ENCODE measurements around the gene DPM2. TPM values are rescaled to one million over a fixed set of nuclear protein-coding genes. Genes with fewer than 3 reads are reported as not detected.

DPM2 gene
- total RNA-seq, 1 donor from 2014 or later: 34.0 TPM

DNA sequence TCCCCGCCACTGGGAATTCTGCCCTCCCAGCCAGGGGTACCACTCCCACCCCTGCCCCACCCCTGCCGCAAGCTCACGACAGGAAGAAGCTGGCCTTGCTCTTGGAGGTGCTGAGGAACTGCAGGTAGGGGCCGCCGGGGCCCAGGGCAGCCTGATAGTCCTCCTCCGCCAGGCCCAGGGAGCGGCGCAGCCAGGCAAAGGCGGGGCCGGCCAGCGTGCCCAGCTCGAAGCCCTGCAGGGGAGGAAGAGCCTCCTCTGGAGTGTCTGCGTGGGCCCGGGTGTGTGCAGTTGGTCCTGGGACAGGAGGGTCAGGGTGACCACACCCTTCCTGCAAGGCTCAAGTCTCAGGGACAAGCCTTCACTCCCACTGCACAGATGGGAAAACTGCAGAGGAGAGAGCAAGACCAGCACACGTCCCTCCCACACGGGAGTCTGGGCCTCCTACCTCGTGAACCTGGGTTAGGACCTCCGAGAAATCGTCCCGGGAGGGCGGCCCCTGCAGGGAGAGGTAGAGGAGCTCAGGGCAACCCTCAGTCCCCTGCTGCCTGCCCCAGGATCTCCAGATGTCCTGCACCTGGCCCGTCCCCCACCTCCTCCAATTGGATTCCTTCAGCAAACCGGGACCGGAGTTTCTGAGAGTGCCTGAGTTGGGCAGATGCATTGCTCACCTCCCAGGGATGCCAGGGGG is 9.5 kb downstream of the DPM2 start:
- Mint-ChIP-seq H3K36me3 (ENCODE audit: insufficient read depth) (no peaks in the 10 kb centered on the region), H3K4me3 (ENCODE audit: low read depth) (no peak overlapping the region), H3K9me3 (ENCODE audit: low read depth) (no peaks in the 10 kb centered on the region), H3K4me1 (ENCODE audit: low read depth) (peaks cover 5% of the 10 kb centered on the region), H3K27ac (no peak overlapping the region), H3K27me3 (peaks cover 58% of the 10 kb centered on the region)
- TF ChIP-seq, protein P1, sequence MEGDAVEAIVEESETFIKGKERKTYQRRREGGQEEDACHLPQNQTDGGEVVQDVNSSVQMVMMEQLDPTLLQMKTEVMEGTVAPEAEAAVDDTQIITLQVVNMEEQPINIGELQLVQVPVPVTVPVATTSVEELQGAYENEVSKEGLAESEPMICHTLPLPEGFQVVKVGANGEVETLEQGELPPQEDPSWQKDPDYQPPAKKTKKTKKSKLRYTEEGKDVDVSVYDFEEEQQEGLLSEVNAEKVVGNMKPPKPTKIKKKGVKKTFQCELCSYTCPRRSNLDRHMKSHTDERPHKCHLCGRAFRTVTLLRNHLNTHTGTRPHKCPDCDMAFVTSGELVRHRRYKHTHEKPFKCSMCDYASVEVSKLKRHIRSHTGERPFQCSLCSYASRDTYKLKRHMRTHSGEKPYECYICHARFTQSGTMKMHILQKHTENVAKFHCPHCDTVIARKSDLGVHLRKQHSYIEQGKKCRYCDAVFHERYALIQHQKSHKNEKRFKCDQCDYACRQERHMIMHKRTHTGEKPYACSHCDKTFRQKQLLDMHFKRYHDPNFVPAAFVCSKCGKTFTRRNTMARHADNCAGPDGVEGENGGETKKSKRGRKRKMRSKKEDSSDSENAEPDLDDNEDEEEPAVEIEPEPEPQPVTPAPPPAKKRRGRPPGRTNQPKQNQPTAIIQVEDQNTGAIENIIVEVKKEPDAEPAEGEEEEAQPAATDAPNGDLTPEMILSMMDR (IDR thresholded peaks at IDR 0.05; ENCODE audit: unreplicated experiment): no peak
- DNase-seq (ENCODE audit: low spot score, unreplicated experiment): no peak

- DNase-seq (ENCODE audit: low spot score, unreplicated experiment): no peak
- TF ChIP-seq, protein P1 (IDR thresholded peaks at IDR 0.05; ENCODE audit: unreplicated experiment): no peak
- H3K27me3 Mint-ChIP-seq: peaks cover 62% of the 10 kb centered on the region
Measured at GRCh38 chr9:127927201-127927987, 10.3 kb downstream of the DPM2 start.

DNA sequence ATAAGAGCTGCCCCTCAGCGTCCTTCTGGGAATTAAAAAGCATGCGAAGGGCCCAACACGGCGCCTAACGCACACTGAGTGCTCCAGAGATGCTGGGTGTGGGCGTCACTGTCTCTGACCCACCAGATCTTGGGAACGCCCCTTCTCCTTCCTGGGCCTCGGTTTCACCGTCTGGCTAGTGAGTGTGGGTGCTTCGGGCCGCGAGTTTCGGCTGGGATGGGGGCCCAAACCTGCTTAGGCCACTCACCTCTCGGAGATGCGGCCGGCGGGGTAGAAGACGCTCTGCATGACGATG is 10.8 kb downstream of the DPM2 start:
- Mint-ChIP-seq H3K4me3 (ENCODE audit: low read depth) (peak overlapping the region; percentile 67), H3K9me3 (ENCODE audit: low read depth) (no peaks in the 10 kb centered on the region), H3K27me3 (peaks cover 66% of the 10 kb centered on the region), H3K27ac (no peak overlapping the region), H3K4me1 (ENCODE audit: low read depth) (peaks cover 5% of the 10 kb centered on the region), H3K36me3 (ENCODE audit: insufficient read depth) (no peaks in the 10 kb centered on the region)
- no peak for DNase-seq (ENCODE audit: low spot score, unreplicated experiment)
- TF ChIP-seq, protein P1 (IDR thresholded peaks at IDR 0.05; ENCODE audit: unreplicated experiment): no peak

More at GRCh38 chr9:127927201-127927987, 10.3 kb downstream of the DPM2 start:
- Mint-ChIP-seq H3K27ac (no peak overlapping the region), H3K36me3 (ENCODE audit: insufficient read depth) (no peaks in the 10 kb centered on the region), H3K4me3 (ENCODE audit: low read depth) (peak overlapping the region; percentile 67), H3K4me1 (ENCODE audit: low read depth) (peaks cover 5% of the 10 kb centered on the region), H3K9me3 (ENCODE audit: low read depth) (no peaks in the 10 kb centered on the region)

GRCh38 chr9:127925959-127926905 is 11.4 kb downstream of the DPM2 start:
- H3K9me3 Mint-ChIP-seq (ENCODE audit: low read depth): no peaks in the 10 kb centered on the region
- H3K4me3 Mint-ChIP-seq (ENCODE audit: low read depth): peak overlapping the region; percentile 67
- H3K27me3 Mint-ChIP-seq: peaks cover 62% of the 10 kb centered on the region
- peaks cover under 1% of the 10 kb centered on the region for H3K4me1 Mint-ChIP-seq (ENCODE audit: low read depth)
- no peak for DNase-seq (ENCODE audit: low spot score, unreplicated experiment)
- TF ChIP-seq, protein P1 (IDR thresholded peaks at IDR 0.05; ENCODE audit: unreplicated experiment): no peak
- no peaks in the 10 kb centered on the region for H3K36me3 Mint-ChIP-seq (ENCODE audit: insufficient read depth)
- no peak overlapping the region for H3K27ac Mint-ChIP-seq

Data from progenitor cell of endocrine pancreas (in vitro differentiated cells).